ENCODE results near the gene RCL1.

The RCL1 gene

GRCh38 chr9:4814913-4815312 is 22.2 kb downstream of the RCL1 start:
- no peak for DNase-seq

DNA sequence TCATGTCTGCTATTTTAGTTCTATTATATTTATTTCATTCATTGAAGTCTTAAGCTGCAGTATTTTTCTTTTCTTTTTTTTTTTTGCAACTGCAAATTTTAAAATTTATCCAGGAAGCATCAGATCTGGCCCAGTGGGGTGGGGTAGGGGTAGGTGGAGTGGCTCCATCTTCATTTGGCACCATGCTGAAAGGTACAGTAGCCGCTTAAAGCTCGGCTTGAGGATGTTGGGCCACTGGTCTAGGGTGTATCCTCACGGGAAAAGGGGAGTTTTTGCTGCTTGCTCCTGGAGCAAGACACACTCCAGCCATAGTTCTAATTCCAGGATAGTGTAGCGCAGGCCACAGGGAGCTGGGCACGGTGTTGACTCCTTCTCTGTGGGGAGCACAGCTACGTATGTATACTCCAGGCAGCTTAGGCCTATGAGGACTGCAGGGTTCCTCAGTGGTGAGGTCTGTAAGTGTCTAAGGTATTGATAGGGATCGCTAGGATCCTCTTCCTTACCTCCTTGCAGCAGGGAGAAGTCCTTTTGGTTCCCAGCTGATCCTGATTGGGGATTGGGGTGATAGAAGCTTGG is 22.7 kb downstream of the RCL1 start:
- no peak for DNase-seq

- DNase-seq = no peak
These were observed 27.4 kb downstream of the RCL1 start for GRCh38 chr9:4820168-4820567.

- no peak for DNase-seq
These were observed 28.4 kb downstream of the RCL1 start for GRCh38 chr9:4821133-4821532.

- no peak for DNase-seq
These were observed 29.3 kb downstream of the RCL1 start for GRCh38 chr9:4822057-4822456.

- DNase-seq = no peak
These were observed 33.8 kb downstream of the RCL1 start for GRCh38 chr9:4826417-4827166.

GRCh38 chr9:4827224-4827623 is 34.5 kb downstream of the RCL1 start:
- no peak for DNase-seq

GRCh38 chr9:4828761-4829160 is 36.0 kb downstream of the RCL1 start:
- no peak for DNase-seq

DNA sequence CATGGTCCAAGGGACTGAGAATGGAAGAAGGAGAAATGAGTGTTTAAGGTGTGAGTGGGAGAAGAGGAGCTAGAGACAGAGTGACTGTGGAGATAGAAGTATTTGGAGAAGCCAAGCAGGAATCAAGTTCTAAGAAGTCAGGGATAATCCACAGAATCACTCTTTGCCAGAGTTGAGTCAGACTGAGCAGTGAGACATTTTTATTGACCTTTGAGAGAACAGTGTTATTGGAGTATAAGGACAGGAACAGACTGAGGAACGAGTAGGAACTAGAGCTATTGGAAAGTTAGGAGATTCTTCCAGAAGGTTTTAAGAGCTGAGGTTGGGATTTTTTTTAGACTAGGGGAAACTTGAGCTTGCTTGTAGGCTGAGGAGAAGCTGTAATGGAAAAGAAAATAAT is 37.2 kb downstream of the RCL1 start:
- DNase-seq = no peak

- no peak for DNase-seq
These were observed 38.0 kb downstream of the RCL1 start for GRCh38 chr9:4830699-4831098.

DNA sequence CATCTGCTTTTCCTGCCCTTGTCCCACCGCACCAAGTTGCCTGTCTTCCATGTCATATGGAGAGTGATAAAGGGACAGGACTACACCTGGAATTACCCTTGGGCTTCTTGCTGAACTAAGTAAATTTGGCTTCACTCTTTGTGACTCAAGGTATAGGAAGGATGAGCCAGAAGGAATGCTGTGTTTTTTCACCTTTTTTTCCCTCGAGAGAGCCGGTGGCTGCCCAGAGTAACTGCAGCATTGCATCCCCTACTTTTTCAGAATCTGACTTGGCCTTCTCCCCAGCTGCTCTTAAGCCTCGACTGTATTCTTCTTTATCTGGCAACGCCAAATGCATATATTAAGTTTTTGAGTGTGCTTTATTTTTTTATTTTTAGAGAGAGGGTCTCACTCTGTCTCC is 38.4 kb downstream of the RCL1 start:
- no peak for DNase-seq

DNA sequence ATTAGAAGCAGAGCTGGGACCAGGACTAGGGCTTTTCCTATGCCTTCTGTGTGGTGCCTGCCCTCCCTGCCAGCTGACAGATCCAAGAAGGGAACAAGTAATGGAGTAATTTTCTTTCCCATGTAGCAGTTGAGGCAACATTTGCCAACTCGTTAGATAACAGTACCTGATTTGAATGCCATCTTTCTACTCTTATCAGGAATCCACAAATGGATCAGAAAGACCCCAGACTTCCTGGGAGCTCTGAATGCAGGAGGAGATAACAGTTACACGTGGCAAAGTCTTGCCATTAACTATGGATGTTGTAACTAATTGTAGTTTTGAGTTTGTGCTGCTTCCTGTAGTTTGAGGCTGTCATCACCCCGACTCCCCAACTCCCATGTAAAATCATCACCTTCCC is 39.2 kb downstream of the RCL1 start:
- DNase-seq = no peak

DNA sequence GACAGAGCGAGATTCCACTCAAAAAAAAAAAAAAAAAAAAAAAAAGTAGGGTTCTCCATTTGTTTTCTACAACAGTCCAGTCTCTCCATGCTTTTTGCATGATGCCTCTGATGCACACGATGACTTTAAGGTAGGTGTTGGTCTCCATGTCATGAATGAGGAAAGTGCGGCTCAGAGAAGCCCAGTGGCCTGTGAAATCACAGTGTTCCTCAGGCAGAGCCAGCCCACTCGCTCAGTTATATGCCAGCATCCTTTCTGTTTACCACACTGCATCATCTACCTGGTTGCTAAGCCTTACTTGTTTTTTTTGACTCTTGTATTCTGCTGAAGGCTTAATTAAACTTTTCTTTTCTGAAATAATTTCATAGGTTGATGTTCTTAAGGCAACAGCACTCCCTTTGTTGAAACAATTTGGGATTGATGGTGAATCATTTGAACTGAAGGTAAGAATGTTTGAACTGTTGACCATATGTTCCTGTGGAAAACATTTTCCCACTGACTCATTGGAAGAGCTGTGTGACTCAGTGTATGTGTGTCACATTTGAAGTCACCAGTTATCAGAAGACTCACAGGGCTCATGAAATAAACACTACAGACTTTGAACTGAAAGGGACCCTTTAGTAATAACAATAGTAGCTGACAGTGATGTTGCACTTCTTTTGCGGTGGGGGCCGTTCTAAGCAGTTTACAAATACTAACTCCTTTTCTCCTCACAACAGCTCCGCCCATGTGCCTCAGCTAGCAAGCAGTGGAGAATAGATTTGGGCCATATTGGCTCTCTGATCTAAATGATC is 40.2 kb downstream of the RCL1 start:
- DNase-seq = no peak

DNA sequence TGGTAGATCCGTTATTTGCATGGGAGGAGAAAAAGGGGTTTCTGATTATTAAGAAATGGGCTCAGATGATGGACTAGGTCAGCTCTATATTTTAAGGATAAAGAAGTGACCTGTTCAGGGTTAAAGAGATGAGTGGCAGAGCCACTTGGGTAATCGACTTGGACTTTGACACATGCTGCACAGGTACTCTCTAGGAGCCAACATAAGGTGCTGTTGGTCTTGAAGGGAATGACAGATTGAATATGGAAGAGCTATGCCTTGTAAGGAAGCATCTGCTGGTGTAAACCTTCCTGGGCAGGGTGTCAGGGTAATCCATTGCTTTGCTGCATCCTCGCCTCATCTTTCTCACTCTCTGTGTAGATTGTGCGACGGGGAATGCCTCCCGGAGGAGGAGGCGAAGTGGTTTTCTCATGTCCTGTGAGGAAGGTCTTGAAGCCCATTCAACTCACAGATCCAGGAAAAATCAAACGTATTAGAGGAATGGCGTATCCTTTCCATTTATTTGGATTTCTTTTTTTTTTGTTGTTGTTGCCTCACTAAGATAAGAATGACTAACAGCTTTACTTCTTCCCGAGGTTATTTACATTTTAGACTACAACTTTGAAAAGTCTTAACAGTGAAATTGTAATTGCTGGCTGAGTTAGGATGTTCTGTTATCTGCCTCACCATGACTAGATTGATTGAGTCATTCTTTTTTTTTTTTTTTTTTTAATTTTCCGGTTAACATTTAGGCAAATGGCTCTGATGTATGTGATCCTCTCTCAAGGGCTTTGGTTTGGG is 41.2 kb downstream of the RCL1 start:
- DNase-seq = no peak

- no peak for DNase-seq
These were observed 43.9 kb downstream of the RCL1 start for GRCh38 chr9:4836676-4837075.

DNA sequence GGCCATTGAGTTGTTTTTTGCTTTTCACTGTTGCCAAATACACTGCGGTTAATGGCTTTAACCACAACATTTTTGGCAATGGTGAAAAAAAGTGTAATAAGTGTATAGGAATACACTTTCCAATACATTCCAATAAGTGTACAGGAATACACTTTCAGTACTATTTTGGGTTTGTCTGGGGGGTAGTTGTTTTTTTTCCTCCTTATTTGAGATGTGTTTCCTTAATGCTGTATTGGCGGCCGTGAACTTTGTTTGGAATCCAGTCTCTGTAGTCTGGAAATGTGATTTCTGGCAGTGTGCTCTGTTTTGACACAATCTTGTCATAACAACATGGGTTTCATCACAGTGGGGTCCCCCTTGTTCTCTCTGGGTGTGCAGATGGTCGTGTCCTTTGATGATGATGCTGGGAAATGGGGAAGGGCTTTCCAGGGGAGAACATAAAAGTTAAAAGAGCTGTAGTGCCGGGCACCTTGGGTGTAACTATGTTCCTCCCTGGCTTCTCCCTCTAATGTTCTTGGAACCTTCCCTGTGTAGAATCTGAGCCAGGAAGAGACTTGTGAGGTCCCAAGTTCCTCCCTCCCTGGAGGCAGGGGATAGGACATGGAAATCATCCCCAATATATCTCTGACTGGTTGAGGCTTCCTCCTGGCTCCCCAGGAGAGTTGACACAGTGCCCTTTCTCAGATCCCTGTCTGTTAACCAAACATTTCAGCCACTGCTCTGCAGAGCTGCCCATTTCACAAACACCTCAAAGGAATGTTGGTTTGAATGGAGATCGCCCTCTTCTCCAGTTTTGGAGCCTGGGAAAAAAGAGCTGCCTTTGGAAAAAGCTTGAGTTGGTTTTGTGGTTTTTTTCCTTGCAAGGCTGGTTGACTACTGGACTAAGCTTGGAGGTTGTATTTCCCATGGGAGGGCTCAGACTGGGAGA is 44.8 kb downstream of the RCL1 start:
- no peak for DNase-seq

GRCh38 chr9:4838189-4838546 is 45.4 kb downstream of the RCL1 start:
- DNase-seq = no peak

DNA sequence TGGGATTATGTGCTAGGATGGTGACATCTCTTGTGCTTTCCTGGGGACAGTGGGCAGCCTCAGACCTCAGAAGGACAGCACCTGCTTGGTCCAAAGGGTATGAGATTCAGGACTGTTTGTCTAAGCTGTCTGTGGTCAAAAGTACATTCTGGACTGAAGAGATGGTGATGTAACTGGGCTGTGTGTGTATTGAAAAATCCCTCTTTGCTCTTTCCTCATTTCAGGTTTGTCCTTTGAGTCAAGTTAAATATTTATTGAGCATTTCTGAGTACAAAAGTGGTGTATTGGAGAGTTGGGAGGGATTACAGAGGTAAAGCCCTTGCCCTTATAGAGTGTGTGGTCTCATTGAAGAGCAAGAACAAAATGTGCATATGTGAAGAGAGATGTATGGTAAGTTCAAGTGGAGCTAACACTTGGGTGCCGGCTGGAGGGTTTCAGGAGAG is 46.7 kb downstream of the RCL1 start:
- no peak for DNase-seq

GRCh38 chr9:4840018-4840417 is 47.3 kb downstream of the RCL1 start:
- no peak for DNase-seq

DNA sequence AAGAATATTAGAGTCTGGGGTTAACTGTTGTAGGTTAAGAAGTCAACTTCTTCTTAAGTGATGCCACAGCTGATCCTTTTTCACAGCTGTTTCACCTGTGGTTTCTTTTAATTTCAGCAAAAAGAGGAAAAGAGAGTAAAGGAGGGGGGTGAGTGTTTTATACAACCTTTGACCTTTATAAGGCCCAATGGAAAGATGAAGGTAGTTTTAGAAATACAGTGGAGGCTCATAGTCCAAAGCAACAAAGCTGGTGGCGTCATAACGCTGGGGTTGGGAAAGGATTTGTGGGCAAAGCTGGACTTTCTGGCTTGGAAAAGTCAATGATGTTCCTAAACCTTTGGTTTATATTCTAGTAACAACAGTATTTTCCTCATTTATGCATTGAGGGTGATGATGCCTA is 49.5 kb downstream of the RCL1 start:
- DNase-seq = no peak

DNA sequence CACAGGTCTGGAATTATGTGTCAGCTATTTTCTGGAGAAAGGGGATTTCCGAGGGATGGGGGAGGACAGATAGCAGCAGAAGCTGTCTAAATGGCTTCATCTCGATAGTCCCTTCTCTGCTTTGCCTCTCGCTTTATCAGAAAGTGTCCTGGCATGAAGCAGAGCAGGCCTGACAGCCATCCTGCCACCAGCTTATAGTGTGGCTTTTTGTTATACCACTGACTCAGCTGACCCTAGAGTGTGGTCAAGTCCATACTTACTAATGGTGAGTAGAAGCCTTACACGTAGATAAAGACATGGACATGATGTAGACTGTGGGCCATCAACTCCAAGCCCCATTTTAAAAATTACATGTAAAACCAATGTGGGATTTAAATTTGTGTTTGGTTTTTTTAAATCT is 50.0 kb downstream of the RCL1 start:
- no peak for DNase-seq

All from CD4-positive, alpha-beta T cell treated with Interleukin-15 for 1 hour (primary cell).